ENCODE data around the gene PITPNB.
A peak's percentile ranks its signal among the peaks of the same experiment; 100 is the strongest.

Gene PITPNB

GRCh38 chr22:27805841-27806240 is 113.2 kb downstream of the PITPNB start:
- Histone ChIP-seq H3K4me1 (ENCODE audit: control insufficient read depth in 1 of 2, insufficient read depth in 2 of 2, low read length in 2 of 2) (peaks cover 7 to 11% of the 10 kb centered on the region in 2 donors), H3K36me3 (ENCODE audit: control insufficient read depth in 1 of 2, insufficient read depth in 2 of 2, low read length in 2 of 2) (no peaks in the 10 kb centered on the region), H3K27ac (ENCODE audit: low read depth, low read length) (no peak overlapping the region), H3K9ac (ENCODE audit: low read depth in 1 of 2, low read length in 2 of 2) (no peak overlapping the region), H3K27me3 (ENCODE audit: control insufficient read depth in 1 of 2, insufficient read depth in 2 of 2, low read length in 2 of 2) (peaks cover 7 to 12% of the 10 kb centered on the region in 2 donors), H3K4me3 (ENCODE audit: low read depth in 1 of 2, low read length in 2 of 2) (no peak overlapping the region), H3K9me3 (ENCODE audit: control insufficient read depth in 1 of 2, low read length in 2 of 2) (no peaks in the 10 kb centered on the region)

GRCh38 chr22:27804470-27805297 is 114.4 kb downstream of the PITPNB start:
- peaks cover 12 to 21% of the 10 kb centered on the region in 2 donors for H3K27me3 ChIP-seq (ENCODE audit: control insufficient read depth in 1 of 2, insufficient read depth in 2 of 2, low read length in 2 of 2)
- H3K36me3 ChIP-seq (ENCODE audit: control insufficient read depth in 1 of 2, insufficient read depth in 2 of 2, low read length in 2 of 2) = no peaks in the 10 kb centered on the region
- peak overlapping the region in 1 of 2 donors; percentile 21 for H3K4me3 ChIP-seq (ENCODE audit: low read depth in 1 of 2, low read length in 2 of 2)
- H3K27ac ChIP-seq (ENCODE audit: low read depth, low read length) = no peak overlapping the region
- peaks cover 0 to 16% of the 10 kb centered on the region in 2 donors for H3K4me1 ChIP-seq (ENCODE audit: control insufficient read depth in 1 of 2, insufficient read depth in 2 of 2, low read length in 2 of 2)
- H3K9ac ChIP-seq (ENCODE audit: low read depth in 1 of 2, low read length in 2 of 2) = no peak overlapping the region
- no peaks in the 10 kb centered on the region for H3K9me3 ChIP-seq (ENCODE audit: control insufficient read depth in 1 of 2, low read length in 2 of 2)

- Histone ChIP-seq H3K27ac (ENCODE audit: low read depth, low read length) (no peak overlapping the region), H3K27me3 (ENCODE audit: control insufficient read depth in 1 of 2, insufficient read depth in 2 of 2, low read length in 2 of 2) (peaks cover 14 to 21% of the 10 kb centered on the region in 2 donors), H3K9ac (ENCODE audit: low read depth in 1 of 2, low read length in 2 of 2) (no peak overlapping the region)
Measured at GRCh38 chr22:27803841-27804415, 115.1 kb downstream of the PITPNB start.

GRCh38 chr22:27802346-27803073 is 116.5 kb downstream of the PITPNB start:
- Histone ChIP-seq H3K4me1 (ENCODE audit: control insufficient read depth in 1 of 2, insufficient read depth in 2 of 2, low read length in 2 of 2) (peaks cover 0 to 16% of the 10 kb centered on the region in 2 donors), H3K9ac (ENCODE audit: low read depth in 1 of 2, low read length in 2 of 2) (peak overlapping the region in 1 of 2 donors; percentile 25), H3K4me3 (ENCODE audit: low read depth in 1 of 2, low read length in 2 of 2) (peak overlapping the region; percentile 70 to 73), H3K27ac (ENCODE audit: low read depth, low read length) (no peak overlapping the region), H3K36me3 (ENCODE audit: control insufficient read depth in 1 of 2, insufficient read depth in 2 of 2, low read length in 2 of 2) (no peaks in the 10 kb centered on the region), H3K27me3 (ENCODE audit: control insufficient read depth in 1 of 2, insufficient read depth in 2 of 2, low read length in 2 of 2) (peaks cover 14 to 21% of the 10 kb centered on the region in 2 donors), H3K9me3 (ENCODE audit: control insufficient read depth in 1 of 2, low read length in 2 of 2) (no peaks in the 10 kb centered on the region)

More at GRCh38 chr22:27803841-27804415, 115.1 kb downstream of the PITPNB start:
- H3K9me3 ChIP-seq (ENCODE audit: control insufficient read depth in 1 of 2, low read length in 2 of 2) = no peaks in the 10 kb centered on the region
- H3K36me3 ChIP-seq (ENCODE audit: control insufficient read depth in 1 of 2, insufficient read depth in 2 of 2, low read length in 2 of 2) = no peaks in the 10 kb centered on the region
- H3K4me3 ChIP-seq (ENCODE audit: low read depth in 1 of 2, low read length in 2 of 2) = no peak overlapping the region
- peaks cover 0 to 16% of the 10 kb centered on the region in 2 donors for H3K4me1 ChIP-seq (ENCODE audit: control insufficient read depth in 1 of 2, insufficient read depth in 2 of 2, low read length in 2 of 2)
